Kidney epithelial cell (primary cell): ENCODE data around the gene PCBP3. TPM values are rescaled to one million over a fixed set of nuclear protein-coding genes. Genes with fewer than 3 reads are reported as not detected.
"Not testable (repeated sequence)": the region's sequence is repeated elsewhere in the genome, so short reads cannot be mapped to it uniquely, and the experiment has no call there.

Source experiments
- DNase-seq: peaks from one replicate; pipeline ENCODE4 v3.0.0-alpha.2; 2010; ENCODE audit warnings: low read depth
- H3K27me3 ChIP-seq: 2 replicates; pipeline ENCODE4 v1.6.0; 2011; ENCODE audit warnings: low read length; ENCODE audit not compliant: control insufficient read depth, insufficient read depth
- H3K36me3 ChIP-seq: 2 replicates; pipeline ENCODE4 v1.5.1; 2011; ENCODE audit warnings: low read length; ENCODE audit not compliant: control insufficient read depth, insufficient read depth
- H3K4me3 ChIP-seq: 2 replicates; pipeline ENCODE4 v1.5.1; 2011; ENCODE audit warnings: low read depth, mild to moderate bottlenecking, control low read depth, low read length
- CTCF ChIP-seq: IDR thresholded peaks from 2 replicates; pipeline ENCODE4 v1.5.1; 2011; ENCODE audit warnings: mild to moderate bottlenecking, moderate library complexity, low read length, control low read depth, inconsistent platforms; ENCODE audit not compliant: insufficient read depth, poor library complexity, severe bottlenecking
- total RNA-seq: library from RNA; depleted of rRNA; stranded (reverse); fragments of >200 nt; gene quantifications from 2 replicates; pipeline ENCODE4 v1.2.3, GENCODE V29; 2015

The PCBP3 gene
- total RNA-seq, 1 donor from 2014 or later = 1.3 TPM

GRCh38 chr21:45709173-45709572 lies 65.6 kb downstream of the PCBP3 start:
- no peak overlapping the region for H3K4me3 ChIP-seq
- DNase-seq = no peak
- peaks cover 5% of the 10 kb centered on the region for H3K27me3 ChIP-seq
- no peak for TF ChIP-seq CTCF
- no peaks in the 10 kb centered on the region for H3K36me3 ChIP-seq

- H3K27me3 ChIP-seq = peaks cover 5% of the 10 kb centered on the region
- DNase-seq = no peak
- no peaks in the 10 kb centered on the region for H3K36me3 ChIP-seq
- H3K4me3 ChIP-seq = no peak overlapping the region
- TF ChIP-seq CTCF = no peak
These were observed 66.3 kb downstream of the PCBP3 start for GRCh38 chr21:45709696-45710268.

GRCh38 chr21:45710306-45710705 lies 66.8 kb downstream of the PCBP3 start:
- not testable (repeated sequence) for DNase-seq

GRCh38 chr21:45713613-45714012 lies 70.1 kb downstream of the PCBP3 start:
- no peaks in the 10 kb centered on the region for H3K36me3 ChIP-seq

More at GRCh38 chr21:45710306-45710705, 66.8 kb downstream of the PCBP3 start:
- not testable (repeated sequence) for H3K4me3 ChIP-seq, H3K27me3 ChIP-seq, H3K36me3 ChIP-seq

GRCh38 chr21:45715441-45715840 lies 71.9 kb downstream of the PCBP3 start:
- no peak overlapping the region for H3K4me3 ChIP-seq
- DNase-seq = no peak
- H3K27me3 ChIP-seq = no peaks in the 10 kb centered on the region
- H3K36me3 ChIP-seq = no peaks in the 10 kb centered on the region
- no peak for TF ChIP-seq CTCF

More at GRCh38 chr21:45713613-45714012, 70.1 kb downstream of the PCBP3 start:
- Histone ChIP-seq H3K4me3 (no peak overlapping the region), H3K27me3 (peaks cover 4% of the 10 kb centered on the region)
- no peak for DNase-seq
- no peak for TF ChIP-seq CTCF

- no peak for DNase-seq
- no peak for TF ChIP-seq CTCF
- Histone ChIP-seq H3K4me3 (no peak overlapping the region), H3K36me3 (no peaks in the 10 kb centered on the region), H3K27me3 (no peaks in the 10 kb centered on the region)
These were observed 74.9 kb downstream of the PCBP3 start for GRCh38 chr21:45718413-45718812.
